DLD1 (cell line): Measurements from ENCODE around the gene ACBD6.

Experiments
- in situ Hi-C: cut with HindIII; loops from 2 replicates; pipeline ENCODE4 v1.10.0; 2017; ENCODE audit warnings: low sequenced_read_pairs

ACBD6 gene

DNA sequence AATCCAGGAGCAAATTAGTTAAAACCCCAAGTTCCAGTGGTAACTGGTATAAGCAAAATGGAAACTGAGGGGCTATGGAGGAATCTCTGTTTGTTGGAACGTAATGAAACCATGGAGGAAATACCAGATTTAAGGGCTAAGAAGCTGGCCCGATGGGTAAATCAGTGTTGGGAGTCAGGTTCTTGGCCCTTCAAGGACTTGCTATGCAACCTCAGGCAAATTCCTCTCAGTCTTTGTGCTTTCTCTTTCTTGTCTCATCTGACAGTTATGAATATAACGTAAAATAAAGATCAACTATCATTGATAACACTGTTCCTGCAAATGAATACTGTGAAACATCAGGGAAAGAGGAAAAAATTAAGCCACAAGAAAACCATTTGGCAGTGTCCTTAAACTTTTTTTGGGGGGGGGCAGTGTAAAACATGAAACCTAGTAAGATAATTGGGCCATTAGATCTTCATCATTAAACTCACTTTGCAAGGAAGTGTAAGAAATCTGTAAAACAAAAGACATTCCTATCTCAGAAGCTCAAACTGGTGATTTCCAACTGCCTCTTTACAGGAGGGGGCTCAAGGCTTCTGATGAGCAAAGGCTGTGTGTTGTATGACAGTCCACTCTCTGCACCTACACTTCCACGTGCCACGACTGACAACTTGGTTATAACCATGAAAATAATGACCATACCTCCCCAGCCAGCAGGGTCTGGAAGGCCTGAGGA, 224.7 kb downstream of the ACBD6 start:
- in situ Hi-C loops: no loop called here

DNA sequence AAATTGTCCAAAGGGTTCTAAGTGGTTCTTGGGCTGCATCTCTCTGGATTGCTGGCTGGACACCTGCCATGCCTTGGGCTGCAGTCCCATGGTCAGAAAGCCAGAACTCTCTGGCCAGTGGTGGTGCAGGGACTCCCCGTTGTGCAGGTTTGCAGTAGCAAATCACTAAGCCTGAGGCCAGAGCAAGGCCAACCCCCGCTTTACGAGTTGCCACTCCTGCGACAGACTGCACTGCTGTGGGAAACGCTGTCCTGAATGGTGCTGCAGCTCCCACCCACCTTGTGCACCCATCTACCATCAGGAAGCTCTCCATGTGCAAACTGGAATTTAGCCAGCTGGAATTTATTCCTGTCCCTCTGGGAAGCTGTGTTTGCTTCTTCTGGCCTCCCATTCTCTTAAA, 226.7 kb downstream of the ACBD6 start:
- in situ Hi-C loops: no loop called here

DNA sequence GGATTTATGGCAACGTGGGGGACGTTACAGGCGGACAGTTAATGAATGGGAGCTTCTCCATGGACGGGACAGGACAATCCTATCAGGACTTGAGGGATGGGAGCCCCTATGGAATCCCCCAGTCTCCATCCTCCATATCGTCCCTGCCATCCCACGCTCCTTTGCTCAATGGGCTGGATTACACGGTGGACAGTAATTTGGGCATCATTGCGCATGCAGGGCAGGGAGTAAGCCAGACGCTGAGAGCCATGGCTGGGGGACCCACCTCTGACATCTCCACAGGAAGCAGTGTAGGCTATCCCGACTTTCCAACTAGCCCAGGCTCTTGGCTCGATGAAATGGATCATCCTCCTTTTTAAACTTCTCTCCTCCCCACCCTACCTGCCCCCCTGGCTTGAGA, 228.2 kb downstream of the ACBD6 start:
- in situ Hi-C loops: no loop called here

DNA sequence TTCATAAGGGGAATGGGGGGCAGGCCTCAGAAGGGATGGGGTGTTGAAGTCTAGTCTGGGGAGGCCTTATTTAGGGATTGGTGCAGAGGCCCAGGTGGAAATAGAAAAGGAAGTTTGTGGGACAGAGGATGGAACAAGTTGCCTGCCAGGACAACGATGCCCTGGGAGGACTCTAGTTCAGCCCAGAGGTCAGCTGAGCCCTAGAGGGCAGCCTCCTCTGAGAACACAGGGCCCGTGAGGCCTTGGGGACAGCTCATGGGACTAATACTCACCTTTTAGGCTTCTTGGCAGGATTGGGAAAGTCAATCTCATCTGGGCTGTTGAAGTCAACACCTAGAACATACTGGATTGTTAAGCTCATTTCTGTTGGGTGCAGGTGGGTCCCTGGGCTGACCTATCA, 229.3 kb downstream of the ACBD6 start:
- in situ Hi-C loops: no loop called here

DNA sequence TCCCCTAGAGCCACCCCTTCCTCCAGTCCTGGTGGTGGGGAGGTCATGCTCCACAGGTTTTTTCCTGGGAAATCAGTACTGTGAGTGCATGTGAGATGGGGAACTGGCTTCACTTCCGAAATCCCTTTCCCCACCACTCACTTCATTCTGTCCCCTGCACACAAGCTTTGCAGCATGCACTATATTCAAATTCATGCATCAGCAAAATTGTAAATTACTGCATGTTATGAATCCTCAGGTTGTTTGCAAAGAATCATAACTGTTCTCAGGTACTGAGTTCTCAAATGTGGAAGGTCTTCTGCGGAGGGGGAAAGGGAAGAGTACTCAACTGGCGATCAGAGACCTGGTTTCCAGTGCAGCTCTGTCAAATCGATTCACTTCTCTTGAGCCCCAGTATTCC, 230.0 kb downstream of the ACBD6 start:
- in situ Hi-C loops: no loop called here

- in situ Hi-C loops: no loop called here
Measured at GRCh38 chr1:180271272-180272255, 230.8 kb downstream of the ACBD6 start.

DNA sequence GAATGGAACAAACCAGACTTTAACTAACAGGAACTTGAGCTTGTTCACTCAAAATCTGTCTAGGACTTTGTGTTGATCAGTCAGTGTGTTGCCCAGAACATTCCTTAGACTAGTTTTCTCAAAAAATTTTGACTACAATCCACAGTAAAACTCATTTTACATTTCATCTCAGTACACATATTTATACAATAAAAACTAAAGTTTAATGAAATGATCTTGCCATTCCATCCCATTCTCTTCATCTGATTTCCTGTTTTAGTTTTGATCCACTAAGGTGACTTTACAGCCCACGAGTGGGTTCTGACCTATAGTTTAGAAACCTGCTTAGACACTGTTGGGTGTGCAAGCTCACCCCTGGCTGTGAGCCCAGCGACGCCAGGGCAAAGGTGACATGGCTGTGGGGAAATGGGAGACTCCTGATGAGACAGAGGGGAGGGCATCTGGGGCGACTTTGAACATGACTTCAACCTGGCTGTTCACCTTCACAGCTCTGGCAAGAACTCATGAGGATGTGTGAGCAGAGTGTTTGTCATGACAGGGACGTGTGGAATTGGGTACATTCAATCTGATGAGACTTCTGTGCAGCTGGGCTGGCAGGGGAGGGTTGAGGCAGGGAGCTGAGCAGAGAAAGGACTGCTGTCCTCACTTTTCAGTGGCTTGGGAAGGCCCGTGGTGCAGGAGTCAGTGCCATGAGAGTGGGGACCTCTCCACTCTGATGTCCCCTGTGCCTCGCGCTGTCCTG, 231.7 kb downstream of the ACBD6 start:
- in situ Hi-C loops: no loop called here

DNA sequence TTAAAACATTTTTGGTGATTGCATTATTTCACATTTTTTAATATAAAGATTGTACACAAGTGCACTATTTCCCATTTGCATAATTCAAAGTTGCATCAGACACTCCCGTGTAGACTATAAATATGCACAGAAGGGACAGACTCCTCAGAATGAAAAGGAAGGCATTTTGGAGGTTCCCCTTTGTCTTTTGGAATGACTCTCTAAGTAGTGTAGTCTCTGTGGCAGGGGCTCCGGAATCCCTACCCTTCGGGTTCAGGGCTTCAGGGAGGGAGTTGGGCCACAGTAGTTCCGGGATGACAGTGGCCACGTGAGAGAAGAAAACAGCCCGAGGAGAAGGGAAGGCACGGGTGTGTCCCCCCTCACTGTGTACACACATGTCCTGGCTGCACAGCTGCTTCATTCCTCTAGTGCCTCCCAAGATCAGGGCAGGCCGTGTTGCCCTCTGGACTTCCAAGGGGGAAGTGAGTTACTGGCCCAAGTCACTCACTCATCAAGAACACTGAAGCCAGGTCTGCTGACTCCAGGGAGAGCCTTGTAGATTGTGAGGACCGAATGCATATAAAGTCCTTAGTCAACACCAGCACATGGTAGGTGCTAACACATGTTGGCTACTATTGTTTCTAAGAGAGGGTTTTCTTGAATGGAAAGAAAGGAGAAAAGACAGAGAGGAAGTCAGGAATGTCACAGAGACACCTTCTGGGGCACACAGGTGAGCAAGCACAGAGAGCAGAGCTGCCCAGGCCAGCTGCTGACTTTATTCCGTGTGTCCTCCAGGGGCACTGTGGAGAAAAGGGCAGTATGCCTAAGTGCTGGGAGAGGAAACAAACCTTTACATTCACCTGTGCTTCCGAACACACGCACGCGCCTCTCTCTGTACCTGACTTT, 232.5 kb downstream of the ACBD6 start:
- in situ Hi-C loops: no loop called here

GRCh38 chr1:180268556-180269075, 233.8 kb downstream of the ACBD6 start:
- in situ Hi-C loops: no loop called here

DNA sequence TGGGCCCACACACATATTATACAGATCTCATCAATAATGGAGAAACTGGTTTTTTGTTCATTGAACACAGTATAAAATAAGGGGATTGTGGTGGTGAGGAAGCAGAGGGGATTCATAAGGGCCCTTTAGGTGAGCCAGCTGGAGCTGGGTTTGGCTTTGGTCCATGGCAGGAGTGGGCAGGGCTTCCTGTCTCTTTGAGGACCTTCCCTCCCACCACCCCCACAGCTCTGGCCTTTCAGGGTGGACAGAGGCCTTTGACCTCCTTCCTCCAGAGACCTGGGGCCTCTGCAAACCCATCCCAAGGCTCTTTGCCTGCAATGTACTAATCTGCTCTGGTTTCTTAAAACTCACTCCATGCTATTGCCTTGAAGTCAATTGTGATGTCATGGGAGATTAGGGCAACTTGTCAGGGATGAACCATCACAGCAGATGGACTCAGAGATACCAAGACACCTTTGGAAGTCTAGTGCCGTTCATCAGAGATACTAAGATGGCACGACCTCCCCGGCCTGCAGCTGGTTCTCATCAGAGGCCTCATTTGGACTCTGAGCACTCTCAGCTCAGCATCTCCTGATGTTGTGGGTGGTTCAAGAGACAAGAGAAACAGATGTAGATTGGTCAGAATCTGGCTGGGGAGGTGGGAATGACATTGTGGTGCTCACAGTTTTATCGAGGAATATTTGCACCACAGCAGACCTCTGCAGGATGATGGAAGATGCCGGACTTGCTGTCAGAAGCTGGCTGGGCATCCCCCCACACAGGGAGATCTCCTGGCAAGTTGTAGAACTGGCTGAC, 234.4 kb downstream of the ACBD6 start:
- in situ Hi-C loops: no loop called here

GRCh38 chr1:180267211-180267561, 235.2 kb downstream of the ACBD6 start:
- in situ Hi-C loops: no loop called here

GRCh38 chr1:180266275-180267210, 235.8 kb downstream of the ACBD6 start:
- in situ Hi-C loops: no loop called here

DNA sequence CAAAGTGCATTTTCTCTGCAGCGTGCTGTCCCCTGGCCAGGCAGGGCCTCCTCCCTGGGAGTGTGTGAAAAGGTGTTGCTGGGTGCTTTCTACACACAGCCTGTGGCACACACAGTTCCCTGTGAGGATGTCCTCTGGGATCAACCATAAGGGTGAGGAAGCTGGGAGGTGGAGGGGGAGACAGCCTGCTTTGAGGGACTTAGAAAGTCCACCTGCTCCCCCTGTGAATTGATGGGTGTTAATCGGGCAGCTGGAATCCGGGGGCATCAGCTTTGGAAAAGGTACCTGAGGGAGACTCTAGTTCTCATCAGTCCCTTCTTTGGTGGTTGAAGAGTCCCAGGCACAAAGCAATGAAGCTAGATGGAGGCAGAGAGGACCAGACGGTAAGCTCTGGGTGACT, 236.5 kb downstream of the ACBD6 start:
- in situ Hi-C loops: no loop called here

GRCh38 chr1:180265201-180265600, 237.2 kb downstream of the ACBD6 start:
- in situ Hi-C loops: no loop called here

DNA sequence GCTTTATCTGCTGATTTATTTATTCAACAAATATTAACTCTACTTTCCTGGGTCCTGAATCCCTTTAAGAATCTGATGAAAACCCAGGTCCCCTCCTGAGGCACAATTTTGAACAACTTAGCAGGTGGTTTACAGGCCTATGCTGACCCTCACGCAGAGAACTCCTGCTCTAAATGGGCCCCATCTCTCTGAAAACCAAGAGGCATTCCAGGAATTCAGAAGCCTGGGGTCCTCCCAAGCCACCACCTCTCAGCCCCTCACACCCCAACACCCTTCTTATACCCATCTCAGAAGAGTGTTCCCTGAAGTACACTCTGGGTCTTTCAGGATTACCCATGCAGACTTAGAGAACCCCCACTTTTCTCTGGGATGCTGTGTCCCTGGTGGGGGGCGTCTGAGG, 237.8 kb downstream of the ACBD6 start:
- in situ Hi-C loops: no loop called here

GRCh38 chr1:180262628-180263488, 239.5 kb downstream of the ACBD6 start:
- in situ Hi-C loops: no loop called here

GRCh38 chr1:180261524-180262155, 240.7 kb downstream of the ACBD6 start:
- in situ Hi-C loops: no loop called here
